ENCODE measurements around the gene GALNT9. TPM values are rescaled to one million over a fixed set of nuclear protein-coding genes. Genes with fewer than 3 reads are reported as not detected.

The GALNT9 gene
- polyA plus RNA-seq, 1 of the 3 experiments (the other 2 are of a cell fraction): not detected

DNA sequence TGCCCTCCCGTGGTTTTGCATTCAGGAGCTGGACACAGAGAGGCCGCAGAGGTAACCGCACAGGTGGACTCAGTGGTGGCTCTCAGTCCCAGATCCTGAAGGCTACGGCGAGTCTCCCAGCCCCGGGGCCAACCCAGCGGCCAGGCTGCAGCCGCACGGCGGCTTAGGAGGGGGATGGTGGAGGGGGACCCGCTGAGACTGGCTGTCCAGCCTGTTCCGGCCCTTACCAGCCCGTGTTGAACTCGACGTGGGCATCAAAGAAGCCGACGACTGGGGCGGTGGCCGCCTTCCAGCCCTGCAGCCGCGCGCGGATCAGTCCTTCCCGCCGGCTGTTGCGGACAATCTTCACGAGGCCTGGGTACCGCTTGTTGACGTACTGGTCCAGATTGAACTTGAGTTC lies 68.7 kb downstream of the GALNT9 start:
- H4K20me1 ChIP-seq (ENCODE audit: insufficient read depth): no peaks in the 10 kb centered on the region
- no peaks in the 10 kb centered on the region for H3K36me3 ChIP-seq (replicated peaks in 1 of 2; ENCODE audit: control insufficient read depth in 1 of 2, insufficient read depth in 2 of 2, low read length in 1 of 2)
- 32% methylated on average over 10 of the region's 29 CpGs for WGBS (ENCODE audit: low lambda C conversion rate)
- peaks cover 0 to 3% of the 10 kb centered on the region in 2 experiments; a peak in 1 of 4 replicates for H3K4me1 ChIP-seq (ENCODE audit: control insufficient read depth in 1 of 2, insufficient read depth in 2 of 2, low read depth in 1 of 2, low read length in 1 of 2)
- no peak overlapping the region for H3K4me3 ChIP-seq (ENCODE audit: low read depth in 2 of 2, low read length in 1 of 2)
- POLR2A ChIA-PET: no interaction called here
- no peak overlapping the region for H3K9ac ChIP-seq
- H3K9me3 ChIP-seq: no peaks in the 10 kb centered on the region
- peaks cover 87% of the 10 kb centered on the region for H3K27me3 ChIP-seq (ENCODE audit: insufficient read depth)
- no peaks in the 10 kb centered on the region for H3K79me2 ChIP-seq (ENCODE audit: insufficient read depth)
- no peaks in the 10 kb centered on the region for H3F3A ChIP-seq (replicated peaks; ENCODE audit: insufficient read depth)
- CTCF ChIA-PET: no interaction called here
- no peak overlapping the region for H3K4me2 ChIP-seq
- no peak overlapping the region for H2AFZ ChIP-seq (ENCODE audit: low read depth)
- no peak for TF ChIP-seq RAD21 (IDR thresholded peaks at IDR 0.05; ENCODE audit: low read length)
- TF ChIP-seq CHD2 (IDR thresholded peaks at IDR 0.05; ENCODE audit: low read length, partially characterized antibody): no peak
- no peak for TF ChIP-seq RCOR1 (IDR thresholded peaks at IDR 0.05; ENCODE audit: low read length)
- no peak for TF ChIP-seq USF2 (IDR thresholded peaks at IDR 0.05; ENCODE audit: borderline replicate concordance, low read depth, low read length)
- H3K9me2 ChIP-seq: no peaks in the 10 kb centered on the region
- DNase-seq: no peak
- H3K27ac ChIP-seq (ENCODE audit: low read depth in 2 of 2, low read length in 1 of 2): no peak overlapping the region

DNA sequence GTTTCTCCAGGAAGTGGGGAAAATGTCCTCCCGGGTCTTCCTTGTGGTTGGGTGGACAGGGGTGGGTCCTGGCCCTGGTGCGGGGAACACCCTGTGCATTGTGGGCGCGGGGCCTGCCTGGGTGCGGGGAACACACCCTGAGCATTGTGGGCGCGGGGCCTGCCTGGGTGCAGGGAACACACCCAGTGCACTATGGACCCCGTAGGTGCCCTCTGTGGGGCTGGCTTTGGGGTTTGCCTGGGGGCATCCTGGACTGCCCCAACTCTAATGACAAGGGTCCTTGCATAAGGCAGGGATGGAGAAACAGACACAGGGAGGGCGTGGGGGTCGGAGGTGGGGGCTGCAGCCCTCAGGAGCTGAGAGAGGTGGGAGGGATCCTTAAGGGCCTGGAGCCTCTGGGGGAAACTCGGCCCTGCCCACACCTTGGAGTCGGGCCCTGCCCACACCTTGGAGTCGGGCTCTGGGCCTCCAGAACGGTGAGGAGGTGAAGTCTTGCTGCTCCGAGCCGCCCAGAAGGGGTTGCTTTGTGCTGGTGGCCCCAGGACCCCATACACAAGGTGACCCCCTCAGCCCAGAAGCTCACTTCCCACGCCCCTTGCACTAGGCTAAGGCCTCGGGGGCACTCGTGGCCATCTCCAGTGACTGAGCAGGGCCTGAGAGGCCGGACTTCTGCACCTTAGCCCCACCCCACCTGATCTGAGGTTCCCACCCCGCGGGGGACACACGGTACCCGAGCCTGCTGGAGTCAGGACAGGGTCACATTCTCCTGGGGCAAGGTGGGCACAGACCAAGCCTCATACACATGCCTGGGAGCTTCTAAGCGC lies 69.3 kb downstream of the GALNT9 start:
- H3K4me3 ChIP-seq (ENCODE audit: low read depth in 2 of 2, low read length in 1 of 2): no peak overlapping the region
- POLR2A ChIA-PET: no interaction called here
- no peak overlapping the region for H2AFZ ChIP-seq (ENCODE audit: low read depth)
- peaks cover 80% of the 10 kb centered on the region for H3K27me3 ChIP-seq (ENCODE audit: insufficient read depth)
- CTCF ChIA-PET: interaction anchor here (0.8 kb wide), 1 partner anchor 154 kb away, joined by 4 read pairs; no protein-coding TSS in a partner anchor
- H4K20me1 ChIP-seq (ENCODE audit: insufficient read depth): no peaks in the 10 kb centered on the region
- no peak for DNase-seq
- no peak overlapping the region for H3K27ac ChIP-seq (ENCODE audit: low read depth in 2 of 2, low read length in 1 of 2)
- H3K79me2 ChIP-seq (ENCODE audit: insufficient read depth): no peaks in the 10 kb centered on the region
- peaks cover 0 to 3% of the 10 kb centered on the region in 2 experiments; a peak in 1 of 4 replicates for H3K4me1 ChIP-seq (ENCODE audit: control insufficient read depth in 1 of 2, insufficient read depth in 2 of 2, low read depth in 1 of 2, low read length in 1 of 2)
- WGBS (ENCODE audit: low lambda C conversion rate): 14% methylated on average over 4 of the region's 25 CpGs
- H3K36me3 ChIP-seq (replicated peaks in 1 of 2; ENCODE audit: control insufficient read depth in 1 of 2, insufficient read depth in 2 of 2, low read length in 1 of 2): no peaks in the 10 kb centered on the region
- H3F3A ChIP-seq (replicated peaks; ENCODE audit: insufficient read depth): no peaks in the 10 kb centered on the region
- no peaks in the 10 kb centered on the region for H3K9me3 ChIP-seq
- no peaks in the 10 kb centered on the region for H3K9me2 ChIP-seq
- no peak overlapping the region for H3K9ac ChIP-seq
- no peak overlapping the region for H3K4me2 ChIP-seq
- no peak for TF ChIP-seq JUND (IDR thresholded peaks at IDR 0.05)
- TF ChIP-seq GATA2 (CRISPR knock-in tag; IDR thresholded peaks at IDR 0.05): no peak
- no peak for TF ChIP-seq SMC3 (IDR thresholded peaks at IDR 0.05; ENCODE audit: low read depth, low read length)
- no peak for TF ChIP-seq FOSL2 (IDR thresholded peaks at IDR 0.05; ENCODE audit: borderline replicate concordance, low read depth)
- no peak for TF ChIP-seq MEF2A (IDR thresholded peaks at IDR 0.05; ENCODE audit: borderline replicate concordance, low read depth)
- TF ChIP-seq MAX (IDR thresholded peaks at IDR 0.05; ENCODE audit: low read depth): no peak
- TF ChIP-seq FOXM1 (IDR thresholded peaks at IDR 0.05; ENCODE audit: low read depth): no peak
- TF ChIP-seq GABPA (IDR thresholded peaks at IDR 0.05; ENCODE audit: low read depth): no peak
- TF ChIP-seq EP300 (IDR thresholded peaks at IDR 0.05; ENCODE audit: borderline replicate concordance in 1 of 2, low read depth in 1 of 2, low read length in 1 of 2): no peak
- TF ChIP-seq USF2 (IDR thresholded peaks at IDR 0.05; ENCODE audit: borderline replicate concordance, low read depth, low read length): no peak
- TF ChIP-seq, protein P1, sequence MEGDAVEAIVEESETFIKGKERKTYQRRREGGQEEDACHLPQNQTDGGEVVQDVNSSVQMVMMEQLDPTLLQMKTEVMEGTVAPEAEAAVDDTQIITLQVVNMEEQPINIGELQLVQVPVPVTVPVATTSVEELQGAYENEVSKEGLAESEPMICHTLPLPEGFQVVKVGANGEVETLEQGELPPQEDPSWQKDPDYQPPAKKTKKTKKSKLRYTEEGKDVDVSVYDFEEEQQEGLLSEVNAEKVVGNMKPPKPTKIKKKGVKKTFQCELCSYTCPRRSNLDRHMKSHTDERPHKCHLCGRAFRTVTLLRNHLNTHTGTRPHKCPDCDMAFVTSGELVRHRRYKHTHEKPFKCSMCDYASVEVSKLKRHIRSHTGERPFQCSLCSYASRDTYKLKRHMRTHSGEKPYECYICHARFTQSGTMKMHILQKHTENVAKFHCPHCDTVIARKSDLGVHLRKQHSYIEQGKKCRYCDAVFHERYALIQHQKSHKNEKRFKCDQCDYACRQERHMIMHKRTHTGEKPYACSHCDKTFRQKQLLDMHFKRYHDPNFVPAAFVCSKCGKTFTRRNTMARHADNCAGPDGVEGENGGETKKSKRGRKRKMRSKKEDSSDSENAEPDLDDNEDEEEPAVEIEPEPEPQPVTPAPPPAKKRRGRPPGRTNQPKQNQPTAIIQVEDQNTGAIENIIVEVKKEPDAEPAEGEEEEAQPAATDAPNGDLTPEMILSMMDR (IDR thresholded peaks at IDR 0.05): no peak
- no peak for TF ChIP-seq EZH2phosphoT487 (IDR thresholded peaks at IDR 0.05; ENCODE audit: borderline replicate concordance, low read depth)
- TF ChIP-seq RCOR1 (IDR thresholded peaks at IDR 0.05; ENCODE audit: low read length): no peak
- TF ChIP-seq USF1 (IDR thresholded peaks at IDR 0.05; ENCODE audit: borderline replicate concordance, low read depth): no peak
- no peak for TF ChIP-seq IRF3 (IDR thresholded peaks at IDR 0.05; ENCODE audit: low read depth, low read length)
- TF ChIP-seq TEAD4 (IDR thresholded peaks at IDR 0.05; ENCODE audit: borderline replicate concordance, insufficient read depth): no peak

All from SK-N-SH (cell line).